HG02623 (cell line): ENCODE measurements around the gene KIF16B.
"Not testable (repeated sequence)": the region's sequence is repeated elsewhere in the genome, so short reads cannot be mapped to it uniquely, and the experiment has no call there.

Experiments used
- ATAC-seq: cut with Tn5 transposase; IDR thresholded peaks from one replicate; pipeline ENCODE4 v1.9.1; 2021; ENCODE audit warnings: moderate library complexity; ENCODE audit not compliant: unreplicated experiment

The KIF16B gene

GRCh38 chr20:16526433-16527380 lies 46.5 kb downstream of the KIF16B start:
- no peak for ATAC-seq

- not testable (repeated sequence) for ATAC-seq
Observed at GRCh38 chr20:16522651-16523050, 50.6 kb downstream of the KIF16B start.

- ATAC-seq, result no peak
Observed at GRCh38 chr20:16520154-16520553, 53.1 kb downstream of the KIF16B start.

GRCh38 chr20:16519673-16520072 lies 53.6 kb downstream of the KIF16B start:
- ATAC-seq, result not testable (repeated sequence)

GRCh38 chr20:16518784-16519084 lies 54.5 kb downstream of the KIF16B start:
- no peak for ATAC-seq

- no peak for ATAC-seq
Observed at GRCh38 chr20:16517946-16518783, 55.1 kb downstream of the KIF16B start.

- ATAC-seq, result no peak
Observed at GRCh38 chr20:16516794-16517193, 56.5 kb downstream of the KIF16B start.

GRCh38 chr20:16515046-16515445 lies 58.2 kb downstream of the KIF16B start:
- no peak for ATAC-seq

GRCh38 chr20:16514140-16514539 lies 59.1 kb downstream of the KIF16B start:
- no peak for ATAC-seq

- ATAC-seq, result no peak
Observed at GRCh38 chr20:16505894-16506293, 67.4 kb downstream of the KIF16B start.

- no peak for ATAC-seq
Observed at GRCh38 chr20:16501301-16501700, 71.9 kb downstream of the KIF16B start.

- ATAC-seq, result no peak
Observed at GRCh38 chr20:16500197-16500596, 73.1 kb downstream of the KIF16B start.

- ATAC-seq, result no peak
Observed at GRCh38 chr20:16498526-16499253, 74.6 kb downstream of the KIF16B start.

- ATAC-seq, result no peak
Observed at GRCh38 chr20:16497896-16498295, 75.4 kb downstream of the KIF16B start.

GRCh38 chr20:16493486-16493885 lies 79.8 kb downstream of the KIF16B start:
- ATAC-seq, result no peak

GRCh38 chr20:16491294-16491905 lies 81.8 kb downstream of the KIF16B start:
- peak; percentile 68 for ATAC-seq

GRCh38 chr20:16490696-16491095 lies 82.6 kb downstream of the KIF16B start:
- no peak for ATAC-seq

GRCh38 chr20:16488616-16489015 lies 84.6 kb downstream of the KIF16B start:
- no peak for ATAC-seq

- no peak for ATAC-seq
Observed at GRCh38 chr20:16488086-16488485, 85.2 kb downstream of the KIF16B start.

GRCh38 chr20:16486532-16486931 lies 86.7 kb downstream of the KIF16B start:
- ATAC-seq, result no peak

GRCh38 chr20:16485401-16485800 lies 87.8 kb downstream of the KIF16B start:
- ATAC-seq, result no peak
